Neuron (in vitro differentiated cells): Measurements from ENCODE around the gene KRI1.

Experiments used
- H2AFZ ChIP-seq: one replicate; pipeline ENCODE4 v1.6.1; 2013; ENCODE audit warnings: low read depth, mild to moderate bottlenecking, inconsistent platforms, low read length, moderate library complexity
- H3K27me3 ChIP-seq: one replicate; pipeline ENCODE4 v1.6.1; 2013; ENCODE audit warnings: low read length; ENCODE audit not compliant: insufficient read depth
- H3K36me3 ChIP-seq: one replicate; pipeline ENCODE4 v1.6.1; 2013; ENCODE audit warnings: low read length; ENCODE audit not compliant: insufficient read depth
- H3K4me1 ChIP-seq: one replicate; pipeline ENCODE4 v1.6.1; 2013; ENCODE audit warnings: low read length; ENCODE audit not compliant: insufficient read depth
- H3K4me3 ChIP-seq: 2 replicates; pipeline ENCODE4 v1.5.1; 2013; ENCODE audit warnings: mild to moderate bottlenecking, low read length, moderate library complexity
- H3K9me3 ChIP-seq: one replicate; pipeline ENCODE4 v1.6.1; 2013; ENCODE audit warnings: low read length

The KRI1 gene

GRCh38 chr19:10517361-10517759 lies 48.5 kb downstream of the KRI1 start, which contains the start of gene S1PR5:
Gene S1PR5, minus strand, starts transcription at chr19:10517447. Its CDS starts 2,436 bp downstream, at chr19:10515011.
- no peaks in the 10 kb centered on the region for H3K36me3 ChIP-seq
- H3K9me3 ChIP-seq = no peaks in the 10 kb centered on the region
- no peak within 1 kb of the TSS for H3K4me3 ChIP-seq
- no peak within 1 kb of the TSS for H2AFZ ChIP-seq
- H3K4me1 ChIP-seq = peaks cover 6% of the 10 kb centered on the region
- peaks cover 85% of the 10 kb centered on the region for H3K27me3 ChIP-seq

GRCh38 chr19:10516671-10517286 lies 49.0 kb downstream of the KRI1 start:
- peaks cover 83% of the 10 kb centered on the region for H3K27me3 ChIP-seq
- H3K9me3 ChIP-seq = no peaks in the 10 kb centered on the region
- H3K4me3 ChIP-seq = no peak overlapping the region
- no peaks in the 10 kb centered on the region for H3K36me3 ChIP-seq
- no peak overlapping the region for H2AFZ ChIP-seq
- peaks cover 6% of the 10 kb centered on the region for H3K4me1 ChIP-seq

GRCh38 chr19:10516064-10516385 lies 49.8 kb downstream of the KRI1 start:
- Histone ChIP-seq H3K4me1 (peaks cover 6% of the 10 kb centered on the region), H3K9me3 (no peaks in the 10 kb centered on the region), H3K4me3 (no peak overlapping the region), H3K36me3 (no peaks in the 10 kb centered on the region), H2AFZ (no peak overlapping the region), H3K27me3 (peaks cover 80% of the 10 kb centered on the region)

- no peaks in the 10 kb centered on the region for H3K9me3 ChIP-seq
- H3K4me3 ChIP-seq = no peak overlapping the region
- H3K36me3 ChIP-seq = no peaks in the 10 kb centered on the region
- peaks cover 6% of the 10 kb centered on the region for H3K4me1 ChIP-seq
- H2AFZ ChIP-seq = no peak overlapping the region
- H3K27me3 ChIP-seq = peaks cover 71% of the 10 kb centered on the region
Observed at GRCh38 chr19:10514211-10515145, 51.3 kb downstream of the KRI1 start.

- no peaks in the 10 kb centered on the region for H3K36me3 ChIP-seq
- H3K9me3 ChIP-seq = no peaks in the 10 kb centered on the region
- no peak overlapping the region for H2AFZ ChIP-seq
- peaks cover 61% of the 10 kb centered on the region for H3K27me3 ChIP-seq
- H3K4me3 ChIP-seq = no peak overlapping the region
- peaks cover 6% of the 10 kb centered on the region for H3K4me1 ChIP-seq
Observed at GRCh38 chr19:10513223-10513622, 52.6 kb downstream of the KRI1 start.

- H3K36me3 ChIP-seq = no peaks in the 10 kb centered on the region
- no peaks in the 10 kb centered on the region for H3K9me3 ChIP-seq
- peaks cover 33% of the 10 kb centered on the region for H3K27me3 ChIP-seq
- no peak overlapping the region for H2AFZ ChIP-seq
- H3K4me3 ChIP-seq = no peak overlapping the region
- no peaks in the 10 kb centered on the region for H3K4me1 ChIP-seq
Observed at GRCh38 chr19:10510301-10510802, 55.5 kb downstream of the KRI1 start.

GRCh38 chr19:10508707-10509106 lies 57.1 kb downstream of the KRI1 start:
- peaks cover 17% of the 10 kb centered on the region for H3K27me3 ChIP-seq
- H2AFZ ChIP-seq = no peak overlapping the region
- no peak overlapping the region for H3K4me3 ChIP-seq
- H3K36me3 ChIP-seq = no peaks in the 10 kb centered on the region
- no peaks in the 10 kb centered on the region for H3K4me1 ChIP-seq
- H3K9me3 ChIP-seq = no peaks in the 10 kb centered on the region

GRCh38 chr19:10508036-10508435 lies 57.8 kb downstream of the KRI1 start:
- peaks cover 10% of the 10 kb centered on the region for H3K27me3 ChIP-seq
- no peaks in the 10 kb centered on the region for H3K9me3 ChIP-seq
- no peaks in the 10 kb centered on the region for H3K36me3 ChIP-seq
- no peak overlapping the region for H2AFZ ChIP-seq
- no peak overlapping the region for H3K4me3 ChIP-seq
- H3K4me1 ChIP-seq = no peaks in the 10 kb centered on the region

- no peaks in the 10 kb centered on the region for H3K36me3 ChIP-seq
- peaks cover 7% of the 10 kb centered on the region for H3K4me1 ChIP-seq
- H2AFZ ChIP-seq = no peak overlapping the region
- H3K4me3 ChIP-seq = no peak overlapping the region
- H3K27me3 ChIP-seq = peaks cover 3% of the 10 kb centered on the region
- no peaks in the 10 kb centered on the region for H3K9me3 ChIP-seq
Observed at GRCh38 chr19:10505583-10506229, 60.1 kb downstream of the KRI1 start.
